SK-N-SH (cell line): Measurements from ENCODE around the gene CYP11A1. TPM values are rescaled to one million over a fixed set of nuclear protein-coding genes. Genes with fewer than 3 reads are reported as not detected.
A peak's percentile ranks its signal among the peaks of the same experiment; 100 is the strongest.

Source experiments
- CTCF ChIA-PET: fragments of 300-600, 350-600 bp; formaldehyde crosslinking; extraction: SDS; loops from one replicate; lab custom pipeline; 2021; lab: Yijun Ruan, JAX
- POLR2A ChIA-PET: fragments of 350-600 bp; sonication (Branson Sonifier 250); formaldehyde crosslinking; extraction: SDS; loops from one replicate; lab custom pipeline; 2020; ENCODE audit warnings: antibody characterized with exemption, inconsistent platforms; lab: Yijun Ruan, JAX
- DNase-seq: peaks from one replicate; pipeline ENCODE4 v3.0.0; 2012
- H2AFZ ChIP-seq: fragments of 200-600 bp; sonication (generic); 2 replicates; pipeline ENCODE4 v1.8.1; 2016; ENCODE audit warnings: antibody characterized with exemption, mild to moderate bottlenecking, low read depth
- H3F3A ChIP-seq: fragments of 200-600 bp; sonication (generic); replicated peaks from 2 replicates; pipeline ENCODE3; 2016; ENCODE audit warnings: antibody characterized with exemption, mild to moderate bottlenecking; ENCODE audit not compliant: insufficient read depth
- H3K27ac ChIP-seq, 2 experiments: fragments of 200-500 bp in 1 of 2; fragments of 200-600 bp in 1 of 2; sonication (Bioruptor generic) in 1 of 2; sonication (generic), shearing (Covaris generic) in 1 of 2; 2 replicates each; pipeline versions ENCODE4 v1.5.1 to v1.6.1; 2014 to 2016; ENCODE audit warnings: low read depth in 2 of 2, inconsistent platforms in 1 of 2, low read length in 1 of 2, mild to moderate bottlenecking in 1 of 2, mixed read lengths in 1 of 2
- H3K27me3 ChIP-seq: fragments of 200-600 bp; sonication (generic), shearing (Covaris generic); 2 replicates; pipeline ENCODE4 v1.6.1; 2016; ENCODE audit warnings: mixed run types; ENCODE audit not compliant: insufficient read depth
- H3K36me3 ChIP-seq, 2 experiments: fragments of 200-500 bp in 1 of 2; fragments of 200-600 bp in 1 of 2; sonication (Bioruptor generic) in 1 of 2; sonication (generic) in 1 of 2; replicated peaks in 1 of 2; 2 replicates each; pipeline versions ENCODE3 to v1.5.1; 2014 to 2016; ENCODE audit warnings: low read length in 1 of 2, mild to moderate bottlenecking in 1 of 2; ENCODE audit not compliant: insufficient read depth in 2 of 2, control insufficient read depth in 1 of 2
- H3K4me1 ChIP-seq, 2 experiments: fragments of 200-500 bp in 1 of 2; fragments of 200-600 bp in 1 of 2; sonication (Bioruptor generic) in 1 of 2; sonication (generic), shearing (Covaris generic) in 1 of 2; 2 replicates each; pipeline versions ENCODE4 v1.5.1 to v1.6.1; 2014 to 2016; ENCODE audit warnings: low read depth in 1 of 2, low read length in 1 of 2, mixed run types in 1 of 2; ENCODE audit not compliant: insufficient read depth in 2 of 2, control insufficient read depth in 1 of 2
- H3K4me2 ChIP-seq: fragments of 200-600 bp; sonication (generic), shearing (Covaris generic); 2 replicates; pipeline ENCODE4 v1.6.1; 2017; ENCODE audit warnings: mixed run types
- H3K4me3 ChIP-seq, 2 experiments: fragments of 200-500 bp in 1 of 2; fragments of 200-600 bp in 1 of 2; sonication (Bioruptor generic) in 1 of 2; sonication (generic), shearing (Covaris generic) in 1 of 2; 2 replicates each; pipeline versions ENCODE4 v1.5.1 to v1.8.1; 2014 to 2016; ENCODE audit warnings: low read depth in 2 of 2, inconsistent platforms in 1 of 2, low read length in 1 of 2, mild to moderate bottlenecking in 1 of 2, mixed read lengths in 1 of 2, moderate library complexity in 1 of 2
- H3K79me2 ChIP-seq: fragments of 200-600 bp; sonication (generic); 2 replicates; pipeline ENCODE4 v1.8.1; 2017; ENCODE audit warnings: mild to moderate bottlenecking; ENCODE audit not compliant: insufficient read depth
- H3K9ac ChIP-seq: fragments of 200-600 bp; sonication (generic); 2 replicates; pipeline ENCODE4 v1.6.1; 2017; ENCODE audit warnings: mixed run types
- H3K9me2 ChIP-seq: fragments of 200-600 bp; sonication (generic); 2 replicates; pipeline ENCODE4 v1.6.1; 2017; ENCODE audit warnings: mixed run types
- H3K9me3 ChIP-seq: fragments of 200-600 bp; sonication (generic); 2 replicates; pipeline ENCODE4 v1.6.1; 2017; ENCODE audit warnings: mixed run types, mild to moderate bottlenecking, moderate library complexity
- H4K20me1 ChIP-seq: fragments of 200-600 bp; sonication (generic); 2 replicates; pipeline ENCODE4 v1.6.1; 2017; ENCODE audit warnings: mild to moderate bottlenecking, mixed run types; ENCODE audit not compliant: insufficient read depth
- CHD2 ChIP-seq: fragments of 150-350 bp; IDR thresholded peaks from 2 replicates; pipeline ENCODE4 v1.6.1; 2018; ENCODE audit warnings: low read length; ENCODE audit not compliant: partially characterized antibody
- ELF1 ChIP-seq: IDR thresholded peaks from 2 replicates; pipeline ENCODE4 v1.4.0; 2012
- EP300 ChIP-seq, 2 experiments: IDR thresholded peaks; 2 replicates each; pipeline versions ENCODE4 v1.4.0 to v1.6.1; 2012; ENCODE audit warnings: borderline replicate concordance in 1 of 2, low read depth in 1 of 2, low read length in 1 of 2
- FOSL2 ChIP-seq: IDR thresholded peaks from 2 replicates; pipeline ENCODE4 v1.4.0; 2012; ENCODE audit warnings: low read depth, mild to moderate bottlenecking, moderate library complexity, borderline replicate concordance
- FOXM1 ChIP-seq: IDR thresholded peaks from 2 replicates; pipeline ENCODE4 v1.4.0; 2012; ENCODE audit warnings: low read depth, mild to moderate bottlenecking
- GABPA ChIP-seq: IDR thresholded peaks from 2 replicates; pipeline ENCODE4 v1.4.0; 2012; ENCODE audit warnings: low read depth, mild to moderate bottlenecking
- GATA2 ChIP-seq: sonication (generic); formaldehyde crosslinking; IDR thresholded peaks from 2 replicates; pipeline ENCODE4 v1.5.0; 2020; ENCODE audit warnings: mild to moderate bottlenecking, missing genetic modification reagents
- JUND ChIP-seq: IDR thresholded peaks from 2 replicates; pipeline ENCODE4 v1.4.0; 2012
- MEF2A ChIP-seq: IDR thresholded peaks from 2 replicates; pipeline ENCODE4 v1.4.0; 2012; ENCODE audit warnings: low read depth, borderline replicate concordance
- MXI1 ChIP-seq: IDR thresholded peaks from 2 replicates; pipeline ENCODE4 v1.6.1; 2012; ENCODE audit warnings: mild to moderate bottlenecking, low read depth, low read length, improper control_type of control experiment
- NRF1 ChIP-seq: IDR thresholded peaks from 2 replicates; pipeline ENCODE4 v1.6.1; 2012; ENCODE audit warnings: low read depth, mild to moderate bottlenecking, low read length
- RAD21 ChIP-seq: IDR thresholded peaks from 2 replicates; pipeline ENCODE4 v1.6.1; 2012; ENCODE audit warnings: mild to moderate bottlenecking, low read length
- RCOR1 ChIP-seq: fragments of 150-350 bp; IDR thresholded peaks from 2 replicates; pipeline ENCODE4 v1.6.1; 2017; ENCODE audit warnings: antibody characterized with exemption, low read length
- RFX5 ChIP-seq: IDR thresholded peaks from 2 replicates; pipeline ENCODE4 v1.6.1; 2012; ENCODE audit warnings: mild to moderate bottlenecking, improper control_type of control experiment, low read length
- RXRA ChIP-seq: IDR thresholded peaks from 2 replicates; pipeline ENCODE4 v1.4.0; 2012; ENCODE audit warnings: low read depth, mild to moderate bottlenecking, borderline replicate concordance
- SMC3 ChIP-seq: IDR thresholded peaks from 2 replicates; pipeline ENCODE4 v1.6.1; 2012; ENCODE audit warnings: low read depth, low read length, improper control_type of control experiment
- TAF1 ChIP-seq: IDR thresholded peaks from 2 replicates; pipeline ENCODE4 v1.6.1; 2012; ENCODE audit warnings: low read depth, mild to moderate bottlenecking, low read length, moderate library complexity, borderline replicate concordance
- TEAD4 ChIP-seq: IDR thresholded peaks from 2 replicates; pipeline ENCODE4 v1.4.0; 2012; ENCODE audit warnings: mild to moderate bottlenecking, borderline replicate concordance; ENCODE audit not compliant: insufficient read depth
- WGBS: methylation state at CpG from one replicate; pipeline ENCODE4 v1.1.6; 2017; ENCODE audit warnings: low lambda C conversion rate; 5-methylcytosine and 5-hydroxymethylcytosine counted together
- polyA plus RNA-seq, 3 experiments: library from polyadenylated mRNA; depleted of rRNA; stranded (reverse); fragments of >200 nt; gene quantifications; 2 replicates each; pipeline ENCODE4 v1.2.3, GENCODE V29; 2012
- TF ChIP-seq, protein P1 (sequence below): fragments of 150-350 bp; IDR thresholded peaks from 2 replicates; pipeline ENCODE4 v1.6.1; 2016; ENCODE audit warnings: mild to moderate bottlenecking, low read depth, low read length
- TF ChIP-seq, protein P2 (sequence below): IDR thresholded peaks from 2 replicates; pipeline ENCODE4 v1.4.0; 2012; ENCODE audit warnings: low read depth, borderline replicate concordance
- TF ChIP-seq, protein P3 (sequence below): IDR thresholded peaks from 2 replicates; pipeline ENCODE4 v1.4.0; 2012; ENCODE audit warnings: low read depth
- TF ChIP-seq, protein P4 (sequence below): IDR thresholded peaks from 2 replicates; pipeline ENCODE4 v1.6.1; 2012; ENCODE audit warnings: mild to moderate bottlenecking, low read depth, low read length, moderate library complexity

The CYP11A1 gene
- polyA plus RNA-seq, 1 of the 3 experiments (the other 2 are of a cell fraction): 0.08 TPM

DNA sequence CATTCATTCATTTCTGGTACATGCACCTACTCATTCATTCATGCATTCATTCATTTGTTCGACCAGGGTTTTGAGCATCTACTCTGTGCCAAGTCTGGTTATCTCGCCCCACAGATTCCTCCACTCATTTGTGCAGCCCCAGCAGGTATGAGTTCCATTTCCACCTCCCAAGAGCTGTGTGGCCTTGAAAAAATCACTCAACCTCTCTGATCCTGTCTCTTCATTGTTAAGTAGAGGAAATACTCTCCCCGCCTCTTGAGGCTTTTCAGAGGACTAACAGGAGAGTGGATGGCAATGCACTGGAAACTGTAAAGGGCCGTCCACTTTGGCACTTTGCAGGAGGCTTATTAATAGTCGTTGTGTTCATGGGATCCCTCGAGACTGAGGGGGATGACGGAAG, 61.8 kb downstream of the CYP11A1 start:
- Histone ChIP-seq H3K79me2 (no peaks in the 10 kb centered on the region), H3K4me1 (peaks cover 0 to 65% of the 10 kb centered on the region in 2 experiments; a peak in 2 of 4 replicates), H3K27ac (peak overlapping the region in 1 of 2 experiments; percentile 53; a peak in 1 of 4 replicates), H3K36me3 (no peaks in the 10 kb centered on the region), H2AFZ (no peak overlapping the region), H3K4me2 (no peak overlapping the region), H3K27me3 (no peaks in the 10 kb centered on the region), H3F3A (no peaks in the 10 kb centered on the region), H3K9me3 (no peaks in the 10 kb centered on the region), H3K4me3 (no peak overlapping the region), H3K9ac (no peak overlapping the region), H4K20me1 (no peaks in the 10 kb centered on the region), H3K9me2 (no peaks in the 10 kb centered on the region)
- ChIA-PET CTCF (interaction anchor here (1.2 to 7.2 kb wide), 5 partner anchors 7 to 257 kb away, joined by 3 to 69 read pairs (median 13); partner anchors contain the start of genes ISLR2 and STRA6), POLR2A (no interaction called here)
- WGBS: 81% methylated on average over 7 of the region's 7 CpGs
- DNase-seq: no peak
- TF ChIP-seq ELF1 (no peak), MXI1 (no peak), CHD2 (no peak), JUND (no peak), TEAD4 (no peak), RFX5 (no peak), GATA2 (no peak), RCOR1 (no peak), SMC3 (no peak), FOSL2 (no peak), NRF1 (no peak), MEF2A (no peak)
- TF ChIP-seq, protein P1, sequence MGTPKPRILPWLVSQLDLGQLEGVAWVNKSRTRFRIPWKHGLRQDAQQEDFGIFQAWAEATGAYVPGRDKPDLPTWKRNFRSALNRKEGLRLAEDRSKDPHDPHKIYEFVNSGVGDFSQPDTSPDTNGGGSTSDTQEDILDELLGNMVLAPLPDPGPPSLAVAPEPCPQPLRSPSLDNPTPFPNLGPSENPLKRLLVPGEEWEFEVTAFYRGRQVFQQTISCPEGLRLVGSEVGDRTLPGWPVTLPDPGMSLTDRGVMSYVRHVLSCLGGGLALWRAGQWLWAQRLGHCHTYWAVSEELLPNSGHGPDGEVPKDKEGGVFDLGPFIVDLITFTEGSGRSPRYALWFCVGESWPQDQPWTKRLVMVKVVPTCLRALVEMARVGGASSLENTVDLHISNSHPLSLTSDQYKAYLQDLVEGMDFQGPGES: no peak

DNA sequence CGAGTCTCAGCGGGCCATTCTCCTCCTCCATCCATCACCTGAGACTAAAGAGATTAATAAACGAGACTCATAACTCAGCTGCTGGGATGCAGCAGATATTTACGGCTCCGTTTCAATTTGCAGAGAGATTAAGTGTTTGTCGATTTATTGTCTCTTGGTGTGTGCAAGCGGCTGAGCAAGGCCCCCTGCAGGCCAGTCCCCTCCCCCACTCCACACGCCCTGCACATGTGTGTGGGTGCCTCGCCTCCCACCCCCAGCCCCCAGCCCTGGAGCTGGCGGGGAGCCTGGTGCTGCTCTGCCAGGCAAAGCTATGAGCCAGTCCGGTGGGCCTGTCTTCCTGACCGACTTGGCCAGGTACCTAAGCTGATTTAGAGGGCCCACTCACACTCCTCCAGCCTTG, 63.0 kb downstream of the CYP11A1 start:
- Histone ChIP-seq H3K27me3 (no peaks in the 10 kb centered on the region), H3K79me2 (no peaks in the 10 kb centered on the region)
- DNase-seq: peak; percentile 73
- peak; percentile 30; the same call in 1 of the 2 replicates for TF ChIP-seq RAD21
- TF ChIP-seq, protein P2, sequence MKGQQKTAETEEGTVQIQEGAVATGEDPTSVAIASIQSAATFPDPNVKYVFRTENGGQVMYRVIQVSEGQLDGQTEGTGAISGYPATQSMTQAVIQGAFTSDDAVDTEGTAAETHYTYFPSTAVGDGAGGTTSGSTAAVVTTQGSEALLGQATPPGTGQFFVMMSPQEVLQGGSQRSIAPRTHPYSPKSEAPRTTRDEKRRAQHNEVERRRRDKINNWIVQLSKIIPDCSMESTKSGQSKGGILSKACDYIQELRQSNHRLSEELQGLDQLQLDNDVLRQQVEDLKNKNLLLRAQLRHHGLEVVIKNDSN: no peak
- TF ChIP-seq, protein P3, sequence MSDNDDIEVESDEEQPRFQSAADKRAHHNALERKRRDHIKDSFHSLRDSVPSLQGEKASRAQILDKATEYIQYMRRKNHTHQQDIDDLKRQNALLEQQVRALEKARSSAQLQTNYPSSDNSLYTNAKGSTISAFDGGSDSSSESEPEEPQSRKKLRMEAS: no peak
- peak; percentile 83 for TF ChIP-seq CHD2
- TF ChIP-seq EP300 (IDR thresholded peaks at IDR 0.05; ENCODE audit: borderline replicate concordance in 1 of 2, low read depth in 1 of 2, low read length in 1 of 2): peak in 1 of 2 experiments; percentile 61; a peak in 1 of 4 replicates
- TF ChIP-seq, protein P1: no peak
- no peak for TF ChIP-seq TEAD4
- TF ChIP-seq RCOR1: 0 out of 2 replicates have a peak, but pooled peaks have one; percentile 14
- TF ChIP-seq RXRA: no peak
- no peak for TF ChIP-seq TAF1
- no peak for TF ChIP-seq FOXM1
- TF ChIP-seq, protein P4, sequence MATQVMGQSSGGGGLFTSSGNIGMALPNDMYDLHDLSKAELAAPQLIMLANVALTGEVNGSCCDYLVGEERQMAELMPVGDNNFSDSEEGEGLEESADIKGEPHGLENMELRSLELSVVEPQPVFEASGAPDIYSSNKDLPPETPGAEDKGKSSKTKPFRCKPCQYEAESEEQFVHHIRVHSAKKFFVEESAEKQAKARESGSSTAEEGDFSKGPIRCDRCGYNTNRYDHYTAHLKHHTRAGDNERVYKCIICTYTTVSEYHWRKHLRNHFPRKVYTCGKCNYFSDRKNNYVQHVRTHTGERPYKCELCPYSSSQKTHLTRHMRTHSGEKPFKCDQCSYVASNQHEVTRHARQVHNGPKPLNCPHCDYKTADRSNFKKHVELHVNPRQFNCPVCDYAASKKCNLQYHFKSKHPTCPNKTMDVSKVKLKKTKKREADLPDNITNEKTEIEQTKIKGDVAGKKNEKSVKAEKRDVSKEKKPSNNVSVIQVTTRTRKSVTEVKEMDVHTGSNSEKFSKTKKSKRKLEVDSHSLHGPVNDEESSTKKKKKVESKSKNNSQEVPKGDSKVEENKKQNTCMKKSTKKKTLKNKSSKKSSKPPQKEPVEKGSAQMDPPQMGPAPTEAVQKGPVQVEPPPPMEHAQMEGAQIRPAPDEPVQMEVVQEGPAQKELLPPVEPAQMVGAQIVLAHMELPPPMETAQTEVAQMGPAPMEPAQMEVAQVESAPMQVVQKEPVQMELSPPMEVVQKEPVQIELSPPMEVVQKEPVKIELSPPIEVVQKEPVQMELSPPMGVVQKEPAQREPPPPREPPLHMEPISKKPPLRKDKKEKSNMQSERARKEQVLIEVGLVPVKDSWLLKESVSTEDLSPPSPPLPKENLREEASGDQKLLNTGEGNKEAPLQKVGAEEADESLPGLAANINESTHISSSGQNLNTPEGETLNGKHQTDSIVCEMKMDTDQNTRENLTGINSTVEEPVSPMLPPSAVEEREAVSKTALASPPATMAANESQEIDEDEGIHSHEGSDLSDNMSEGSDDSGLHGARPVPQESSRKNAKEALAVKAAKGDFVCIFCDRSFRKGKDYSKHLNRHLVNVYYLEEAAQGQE: no peak
- TF ChIP-seq GABPA: no peak
- no peak for TF ChIP-seq SMC3

More for the DNA sequence above, 63.0 kb downstream of the CYP11A1 start:
- Histone ChIP-seq H2AFZ (no peak overlapping the region), H3K4me2 (no peak overlapping the region), H3K27ac (peak overlapping the region in 1 of 2 experiments; percentile 95; a peak in 2 of 4 replicates), H3F3A (no peaks in the 10 kb centered on the region), H3K4me1 (peaks cover 0 to 65% of the 10 kb centered on the region in 2 experiments; a peak in 2 of 4 replicates), H3K4me3 (no peak overlapping the region), H3K36me3 (no peaks in the 10 kb centered on the region), H3K9ac (no peak overlapping the region), H3K9me3 (no peaks in the 10 kb centered on the region), H4K20me1 (no peaks in the 10 kb centered on the region), H3K9me2 (no peaks in the 10 kb centered on the region)
- CTCF ChIA-PET: interaction anchor here (0.8 to 7.2 kb wide), 31 partner anchors 8 to 353 kb away, joined by 3 to 69 read pairs (median 5); partner anchors contain the start of genes ISLR2 and STRA6
- WGBS: 60% methylated on average over 10 of the region's 12 CpGs
- POLR2A ChIA-PET: interaction anchor here (0.9 to 1.5 kb wide), 4 partner anchors 14 to 117 kb away, joined by 3 to 7 read pairs (median 3); no protein-coding TSS in a partner anchor
